Mesendoderm (in vitro differentiated cells): Measurements from ENCODE around the gene CCDC120.

ENCODE experiments used
- DNase-seq: peaks from one replicate; pipeline ENCODE4 v3.0.0; 2013
- H2AK5ac ChIP-seq: 2 replicates; pipeline ENCODE4 v1.6.1; 2013; ENCODE audit warnings: low read length, inconsistent platforms
- H2BK120ac ChIP-seq: 2 replicates; pipeline ENCODE4 v1.6.1; 2013; ENCODE audit warnings: low read depth, mild to moderate bottlenecking, low read length, moderate library complexity, mixed read lengths
- H2BK15ac ChIP-seq: replicated peaks from 2 replicates; pipeline ENCODE4 v1.6.1; 2013; ENCODE audit warnings: low read depth, mild to moderate bottlenecking, moderate library complexity
- H2BK5ac ChIP-seq: 2 replicates; pipeline ENCODE4 v1.6.1; 2013; ENCODE audit warnings: low read length, inconsistent platforms
- H3K18ac ChIP-seq: 2 replicates; pipeline ENCODE4 v1.6.1; 2013; ENCODE audit warnings: mild to moderate bottlenecking, low read length, mixed read lengths
- H3K23ac ChIP-seq: one replicate; pipeline ENCODE4 v1.6.1; 2013; ENCODE audit warnings: low read length
- H3K27ac ChIP-seq: 2 replicates; pipeline ENCODE4 v1.5.1; 2013; ENCODE audit warnings: low read depth, mild to moderate bottlenecking, inconsistent platforms, low read length, moderate library complexity
- H3K27me3 ChIP-seq: 2 replicates; pipeline ENCODE4 v1.6.1; 2013; ENCODE audit warnings: low read length, control low read depth, mild to moderate bottlenecking, inconsistent platforms; ENCODE audit not compliant: insufficient read depth, poor library complexity
- H3K36me3 ChIP-seq: 2 replicates; pipeline ENCODE4 v1.6.1; 2013; ENCODE audit warnings: low read length, inconsistent platforms; ENCODE audit not compliant: control insufficient read depth, insufficient read depth
- H3K4ac ChIP-seq: one replicate; pipeline ENCODE4 v1.6.1; 2013; ENCODE audit warnings: low read depth, mild to moderate bottlenecking, low read length, moderate library complexity
- H3K4me1 ChIP-seq: 2 replicates; pipeline ENCODE4 v1.6.1; 2013; ENCODE audit warnings: low read depth, low read length, inconsistent platforms; ENCODE audit not compliant: control insufficient read depth
- H3K4me2 ChIP-seq: 2 replicates; pipeline ENCODE4 v1.6.1; 2013; ENCODE audit warnings: low read length
- H3K4me3 ChIP-seq: 2 replicates; pipeline ENCODE4 v1.5.1; 2013; ENCODE audit warnings: mild to moderate bottlenecking, low read length
- H3K56ac ChIP-seq: one replicate; pipeline ENCODE4 v1.6.1; 2013; ENCODE audit warnings: low read length
- H3K79me1 ChIP-seq: 2 replicates; pipeline ENCODE4 v1.6.1; 2013; ENCODE audit warnings: low read length, inconsistent platforms
- H3K79me2 ChIP-seq: 2 replicates; pipeline ENCODE4 v1.6.1; 2013; ENCODE audit warnings: mild to moderate bottlenecking, low read length; ENCODE audit not compliant: control insufficient read depth, insufficient read depth
- H3K9ac ChIP-seq: 2 replicates; pipeline ENCODE4 v1.6.1; 2013; ENCODE audit warnings: low read length, inconsistent platforms
- H4K5ac ChIP-seq: one replicate; pipeline ENCODE4 v1.6.1; 2013; ENCODE audit warnings: low read length
- H4K8ac ChIP-seq: one replicate; pipeline ENCODE4 v1.6.1; 2013; ENCODE audit warnings: low read depth, mild to moderate bottlenecking, control low read depth, low read length, moderate library complexity
- WGBS: extraction: QIAGEN DNeasy Blood & Tissue Kit; methylation state at CpG from one replicate; pipeline ENCODE4 v1.1.7; 2013; ENCODE audit warnings: low lambda C conversion rate, missing lambda C conversion rate; ENCODE audit not compliant: insufficient coverage; ENCODE audit errors: extremely low coverage; 5-methylcytosine and 5-hydroxymethylcytosine counted together

The CCDC120 gene

GRCh38 chrX:49071877-49072711, 13.3 kb downstream of the CCDC120 start:
- Histone ChIP-seq H3K4me3 (no peak overlapping the region), H3K18ac (no peak overlapping the region)

GRCh38 chrX:49072712-49073095, 13.9 kb downstream of the CCDC120 start:
- no peaks in the 10 kb centered on the region for H3K4me1 ChIP-seq
- H2AK5ac ChIP-seq = no peak overlapping the region
- no peaks in the 10 kb centered on the region for H3K36me3 ChIP-seq
- H3K4me2 ChIP-seq = peak overlapping the region; percentile 18
- no peaks in the 10 kb centered on the region for H3K79me2 ChIP-seq
- H3K79me1 ChIP-seq = no peaks in the 10 kb centered on the region
- no peak overlapping the region for H3K9ac ChIP-seq
- H3K27ac ChIP-seq = no peak overlapping the region
- DNase-seq = no peak
- no peak overlapping the region for H4K5ac ChIP-seq
- no peaks in the 10 kb centered on the region for H3K27me3 ChIP-seq
- no peak overlapping the region for H2BK5ac ChIP-seq
- no peak overlapping the region for H4K8ac ChIP-seq
- WGBS = no CpG with 5 or more reads among the region's 10 CpGs
- peak overlapping the region; percentile 7 for H3K56ac ChIP-seq
- no peak overlapping the region for H2BK15ac ChIP-seq
- no peak overlapping the region for H3K4me3 ChIP-seq
- no peak overlapping the region for H3K23ac ChIP-seq
- H3K18ac ChIP-seq = no peak overlapping the region
- no peak overlapping the region for H3K4ac ChIP-seq
- no peak overlapping the region for H2BK120ac ChIP-seq

More at GRCh38 chrX:49071877-49072711, 13.3 kb downstream of the CCDC120 start:
- H2BK120ac ChIP-seq = no peak overlapping the region
- H2BK5ac ChIP-seq = no peak overlapping the region
- H3K9ac ChIP-seq = no peak overlapping the region
- no peak overlapping the region for H3K4me2 ChIP-seq
- H3K27me3 ChIP-seq = no peaks in the 10 kb centered on the region
- no peak overlapping the region for H4K8ac ChIP-seq
- H3K23ac ChIP-seq = no peak overlapping the region
- no peaks in the 10 kb centered on the region for H3K4me1 ChIP-seq
- no peak overlapping the region for H4K5ac ChIP-seq
- peak overlapping the region; percentile 25 for H3K56ac ChIP-seq
- H3K79me1 ChIP-seq = no peaks in the 10 kb centered on the region
- no peak overlapping the region for H3K4ac ChIP-seq
- H2AK5ac ChIP-seq = no peak overlapping the region
- no peaks in the 10 kb centered on the region for H3K79me2 ChIP-seq
- no peaks in the 10 kb centered on the region for H3K36me3 ChIP-seq
- H3K27ac ChIP-seq = no peak overlapping the region
- DNase-seq = peak; percentile 48
- no CpG with 5 or more reads among the region's 63 CpGs for WGBS
- no peak overlapping the region for H2BK15ac ChIP-seq

- H3K36me3 ChIP-seq = no peaks in the 10 kb centered on the region
- peak within 1 kb of the TSS; percentile 35 for H3K4me2 ChIP-seq
- no peak within 1 kb of the TSS for H2BK120ac ChIP-seq
- peak within 1 kb of the TSS; percentile 47 for H3K4me3 ChIP-seq
- no peak within 1 kb of the TSS for H2BK15ac ChIP-seq
- DNase-seq = peak; percentile 95
- H3K56ac ChIP-seq = peak within 1 kb of the TSS; percentile 83
- no peak within 1 kb of the TSS for H4K5ac ChIP-seq
- no peaks in the 10 kb centered on the region for H3K4me1 ChIP-seq
- H3K79me1 ChIP-seq = no peaks in the 10 kb centered on the region
- peak within 1 kb of the TSS; percentile 69 for H3K18ac ChIP-seq
- no peak within 1 kb of the TSS for H3K4ac ChIP-seq
- no CpG with 5 or more reads among the region's 61 CpGs for WGBS
- H4K8ac ChIP-seq = no peak within 1 kb of the TSS
- no peaks in the 10 kb centered on the region for H3K79me2 ChIP-seq
- no peak within 1 kb of the TSS for H3K27ac ChIP-seq
- H3K27me3 ChIP-seq = no peaks in the 10 kb centered on the region
- H3K23ac ChIP-seq = no peak within 1 kb of the TSS
- H2AK5ac ChIP-seq = no peak within 1 kb of the TSS
- H3K9ac ChIP-seq = peak within 1 kb of the TSS; percentile 75
- no peak within 1 kb of the TSS for H2BK5ac ChIP-seq
Measured at GRCh38 chrX:49073601-49074575, 15.1 kb downstream of the CCDC120 start, which contains the start of gene PRAF2. PRAF2 (minus strand) TSS chrX:49074002; CDS start chrX:49073987, 15 bp downstream.

- Histone ChIP-seq H3K56ac (no peak overlapping the region), H3K79me2 (no peaks in the 10 kb centered on the region), H3K27me3 (no peaks in the 10 kb centered on the region), H4K5ac (no peak overlapping the region), H2BK120ac (no peak overlapping the region), H2AK5ac (no peak overlapping the region), H3K4me1 (no peaks in the 10 kb centered on the region), H3K4ac (no peak overlapping the region), H3K9ac (no peak overlapping the region), H2BK15ac (no peak overlapping the region), H3K36me3 (no peaks in the 10 kb centered on the region), H3K27ac (no peak overlapping the region), H3K23ac (no peak overlapping the region), H3K4me3 (no peak overlapping the region), H4K8ac (no peak overlapping the region), H3K18ac (no peak overlapping the region), H2BK5ac (no peak overlapping the region), H3K4me2 (no peak overlapping the region), H3K79me1 (no peaks in the 10 kb centered on the region)
- no CpG with 5 or more reads among the region's 13 CpGs for WGBS
- peak; percentile 25 for DNase-seq
Measured at GRCh38 chrX:49075347-49075746, 16.5 kb downstream of the CCDC120 start.

GRCh38 chrX:49077941-49078340, 19.1 kb downstream of the CCDC120 start:
- no CpG with 5 or more reads among the region's 5 CpGs for WGBS
- H3K23ac ChIP-seq = no peak overlapping the region
- no peaks in the 10 kb centered on the region for H3K79me2 ChIP-seq
- H3K36me3 ChIP-seq = no peaks in the 10 kb centered on the region
- no peak overlapping the region for H3K56ac ChIP-seq
- no peak overlapping the region for H2AK5ac ChIP-seq
- H3K4me2 ChIP-seq = no peak overlapping the region
- no peaks in the 10 kb centered on the region for H3K27me3 ChIP-seq
- no peak overlapping the region for H2BK15ac ChIP-seq
- no peak for DNase-seq
- H2BK120ac ChIP-seq = no peak overlapping the region
- H3K4ac ChIP-seq = no peak overlapping the region
- H3K4me3 ChIP-seq = no peak overlapping the region
- no peak overlapping the region for H3K9ac ChIP-seq
- no peak overlapping the region for H2BK5ac ChIP-seq
- no peak overlapping the region for H3K18ac ChIP-seq
- no peaks in the 10 kb centered on the region for H3K4me1 ChIP-seq
- H4K5ac ChIP-seq = no peak overlapping the region
- no peak overlapping the region for H3K27ac ChIP-seq
- H4K8ac ChIP-seq = no peak overlapping the region
- no peaks in the 10 kb centered on the region for H3K79me1 ChIP-seq
